ENCODE measurements around the gene CIP2A. TPM values are rescaled to one million over a fixed set of nuclear protein-coding genes. Genes with fewer than 3 reads are reported as not detected.

Gene CIP2A
- total and polyA plus RNA-seq, 2 experiments from 2014 or later: 10.5 to 13.9 TPM

DNA sequence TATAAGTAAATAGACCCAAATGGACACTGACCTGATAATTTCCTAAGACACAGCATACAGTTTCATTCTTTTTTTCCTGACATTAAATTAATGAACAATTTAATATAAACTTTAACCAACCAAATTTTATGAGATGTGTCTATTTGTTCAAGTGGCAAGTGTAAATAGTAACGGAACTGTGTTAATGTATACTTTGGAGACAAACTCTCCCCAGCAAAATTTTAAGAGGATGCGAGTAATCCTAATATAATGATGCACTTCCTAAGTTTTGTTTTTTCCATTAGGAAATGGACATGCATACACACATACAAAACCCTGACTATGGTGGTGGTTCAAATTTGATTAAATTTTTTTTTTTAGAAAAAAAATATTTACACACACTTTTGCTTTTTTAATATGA, 40.4 kb downstream of the CIP2A start:
- Histone ChIP-seq H2AFZ (no peak overlapping the region), H3K4me3 (no peak overlapping the region), H3K9ac (no peak overlapping the region), H3K27me3 (replicated peaks; ENCODE audit: insufficient read depth) (no peaks in the 10 kb centered on the region), H3K4me2 (ENCODE audit: unreplicated experiment) (no peak overlapping the region), H3K4me1 (ENCODE audit: insufficient read depth) (peaks cover 8% of the 10 kb centered on the region), H3K9me3 (ENCODE audit: low read depth) (no peaks in the 10 kb centered on the region), H3K9me2 (ENCODE audit: insufficient read depth) (no peaks in the 10 kb centered on the region), H3K36me3 (ENCODE audit: low read depth) (no peaks in the 10 kb centered on the region), H3F3A (ENCODE audit: insufficient read depth) (no peaks in the 10 kb centered on the region), H3K79me2 (ENCODE audit: insufficient read depth) (no peaks in the 10 kb centered on the region), H3K27ac (no peak overlapping the region), H4K20me1 (ENCODE audit: insufficient read depth) (no peaks in the 10 kb centered on the region)
- no peak for DNase-seq
- WGBS, 2 experiments (ENCODE audit: low coverage in 1 of 2, low lambda C conversion rate in 2 of 2, missing lambda C conversion rate in 2 of 2): 95 to 96% methylated on average over 2 of the region's 2 CpGs
- no peak for TF ChIP-seq EZH2phosphoT487 (IDR thresholded peaks at IDR 0.05; ENCODE audit: insufficient read depth, low read depth)
- no peak for TF ChIP-seq EZH2 (IDR thresholded peaks at IDR 0.05; ENCODE audit: insufficient read depth, poor library complexity, severe bottlenecking)
- in situ Hi-C loops (cut with MboI): no loop called here

DNA sequence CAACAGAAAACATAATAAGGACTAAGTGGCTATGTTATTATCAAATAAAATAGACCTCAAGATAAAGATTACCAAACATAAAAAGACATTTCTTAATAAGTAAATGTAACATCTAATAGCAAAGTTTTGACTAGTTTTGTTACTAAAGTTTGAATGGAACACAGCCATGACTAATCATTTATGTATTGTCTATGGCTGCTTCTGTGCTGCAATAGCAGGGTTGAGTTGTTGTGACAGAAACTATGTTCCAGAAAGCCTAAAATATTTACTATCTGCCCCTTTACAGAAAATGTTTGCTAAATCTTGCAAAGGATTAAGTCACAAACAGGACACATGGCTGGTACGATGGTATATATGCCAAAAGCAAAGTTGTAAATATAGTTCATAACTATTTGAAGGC, 40.9 kb downstream of the CIP2A start:
- no peaks in the 10 kb centered on the region for H3K9me3 ChIP-seq (ENCODE audit: low read depth)
- TF ChIP-seq EZH2phosphoT487 (IDR thresholded peaks at IDR 0.05; ENCODE audit: insufficient read depth, low read depth) (no peak), EZH2 (IDR thresholded peaks at IDR 0.05; ENCODE audit: insufficient read depth, poor library complexity, severe bottlenecking) (no peak)
- no peak overlapping the region for H3K4me3 ChIP-seq
- no peak overlapping the region for H3K9ac ChIP-seq
- peak; percentile 54 for DNase-seq
- in situ Hi-C loops (cut with MboI): no loop called here
- WGBS, 2 experiments (ENCODE audit: low coverage in 1 of 2, low lambda C conversion rate in 2 of 2, missing lambda C conversion rate in 2 of 2): 100% methylated on average over 1 of the region's 1 CpG
- H3K27me3 ChIP-seq (replicated peaks; ENCODE audit: insufficient read depth): no peaks in the 10 kb centered on the region
- H3K79me2 ChIP-seq (ENCODE audit: insufficient read depth): no peaks in the 10 kb centered on the region
- no peak overlapping the region for H3K27ac ChIP-seq
- no peaks in the 10 kb centered on the region for H4K20me1 ChIP-seq (ENCODE audit: insufficient read depth)
- H3K4me2 ChIP-seq (ENCODE audit: unreplicated experiment): no peak overlapping the region
- H3K9me2 ChIP-seq (ENCODE audit: insufficient read depth): no peaks in the 10 kb centered on the region
- no peaks in the 10 kb centered on the region for H3K36me3 ChIP-seq (ENCODE audit: low read depth)
- H3K4me1 ChIP-seq (ENCODE audit: insufficient read depth): peaks cover 8% of the 10 kb centered on the region
- no peaks in the 10 kb centered on the region for H3F3A ChIP-seq (ENCODE audit: insufficient read depth)
- H2AFZ ChIP-seq: no peak overlapping the region

DNA sequence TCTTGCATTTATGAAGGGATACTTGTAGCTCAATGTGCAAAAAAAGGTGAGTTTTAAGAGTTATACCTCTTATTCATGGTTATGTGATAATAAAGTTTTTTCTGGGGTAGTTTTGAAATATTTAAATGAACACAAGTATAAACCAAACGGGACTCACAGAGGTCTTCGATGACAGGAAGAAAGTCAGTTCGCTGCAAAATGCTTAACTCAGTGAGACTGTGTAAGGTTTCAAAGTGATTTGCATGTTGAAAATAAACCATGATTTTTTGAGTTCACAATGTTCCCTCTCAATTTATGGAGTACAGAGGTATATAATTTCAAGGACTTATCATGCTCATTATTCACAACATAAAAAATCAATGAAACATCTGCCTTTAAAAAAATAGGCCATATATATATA, 42.5 kb downstream of the CIP2A start:
- no peak for DNase-seq
- H4K20me1 ChIP-seq (ENCODE audit: insufficient read depth): no peaks in the 10 kb centered on the region
- no peak for TF ChIP-seq EZH2phosphoT487 (IDR thresholded peaks at IDR 0.05; ENCODE audit: insufficient read depth, low read depth)
- TF ChIP-seq EZH2 (IDR thresholded peaks at IDR 0.05; ENCODE audit: insufficient read depth, poor library complexity, severe bottlenecking): no peak
- H3K4me3 ChIP-seq: no peak overlapping the region
- no peak overlapping the region for H3K27ac ChIP-seq
- H3K79me2 ChIP-seq (ENCODE audit: insufficient read depth): no peaks in the 10 kb centered on the region
- H3K27me3 ChIP-seq (replicated peaks; ENCODE audit: insufficient read depth): no peaks in the 10 kb centered on the region
- no peaks in the 10 kb centered on the region for H3K9me2 ChIP-seq (ENCODE audit: insufficient read depth)
- H3K4me1 ChIP-seq (ENCODE audit: insufficient read depth): no peaks in the 10 kb centered on the region; the same call in 1 of the 2 replicates
- H3K36me3 ChIP-seq (ENCODE audit: low read depth): no peaks in the 10 kb centered on the region
- no peak overlapping the region for H3K9ac ChIP-seq
- 96 to 99% methylated on average over 3 of the region's 3 CpGs for WGBS, 2 experiments (ENCODE audit: low coverage in 1 of 2, low lambda C conversion rate in 2 of 2, missing lambda C conversion rate in 2 of 2)
- H2AFZ ChIP-seq: no peak overlapping the region
- H3F3A ChIP-seq (ENCODE audit: insufficient read depth): no peaks in the 10 kb centered on the region
- no peak overlapping the region for H3K4me2 ChIP-seq (ENCODE audit: unreplicated experiment)
- H3K9me3 ChIP-seq (ENCODE audit: low read depth): no peaks in the 10 kb centered on the region
- in situ Hi-C loops (cut with MboI): no loop called here

DNA sequence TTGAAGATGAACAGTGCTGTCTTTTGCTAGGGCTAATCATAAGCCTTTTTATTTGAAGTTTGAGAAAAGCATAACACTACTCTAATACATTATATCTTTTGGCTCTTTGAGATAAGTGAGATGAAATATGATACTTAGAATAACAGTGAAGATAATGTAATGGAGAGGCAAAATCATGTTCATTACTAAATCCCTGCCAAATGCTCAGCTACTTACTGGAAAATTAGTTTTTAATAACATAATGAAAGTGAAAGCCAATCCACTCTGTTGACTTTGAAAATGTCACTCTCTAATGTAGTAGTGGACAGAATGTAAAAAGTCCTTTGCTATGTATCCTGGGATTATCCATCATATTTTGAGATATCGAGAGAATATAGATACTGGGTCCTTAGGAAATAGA, 43.0 kb downstream of the CIP2A start:
- H3K27ac ChIP-seq: no peak overlapping the region
- H3K4me3 ChIP-seq: no peak overlapping the region
- no peaks in the 10 kb centered on the region for H3K9me3 ChIP-seq (ENCODE audit: low read depth)
- no peaks in the 10 kb centered on the region for H4K20me1 ChIP-seq (ENCODE audit: insufficient read depth)
- no peaks in the 10 kb centered on the region for H3K4me1 ChIP-seq (ENCODE audit: insufficient read depth)
- no peak overlapping the region for H3K4me2 ChIP-seq (ENCODE audit: unreplicated experiment)
- TF ChIP-seq EZH2 (IDR thresholded peaks at IDR 0.05; ENCODE audit: insufficient read depth, poor library complexity, severe bottlenecking) (no peak), EZH2phosphoT487 (IDR thresholded peaks at IDR 0.05; ENCODE audit: insufficient read depth, low read depth) (no peak)
- DNase-seq: no peak
- H3F3A ChIP-seq (ENCODE audit: insufficient read depth): no peaks in the 10 kb centered on the region
- H3K79me2 ChIP-seq (ENCODE audit: insufficient read depth): no peaks in the 10 kb centered on the region
- no peaks in the 10 kb centered on the region for H3K36me3 ChIP-seq (ENCODE audit: low read depth)
- no peak overlapping the region for H3K9ac ChIP-seq
- H3K9me2 ChIP-seq (ENCODE audit: insufficient read depth): no peaks in the 10 kb centered on the region
- WGBS, 2 experiments (ENCODE audit: low coverage in 1 of 2, low lambda C conversion rate in 2 of 2, missing lambda C conversion rate in 2 of 2): 96 to 97% methylated on average over 1 of the region's 1 CpG
- peak overlapping the region; percentile 22; the same call in 1 of the 2 replicates for H2AFZ ChIP-seq
- H3K27me3 ChIP-seq (replicated peaks; ENCODE audit: insufficient read depth): no peaks in the 10 kb centered on the region
- in situ Hi-C loops (cut with MboI): no loop called here

DNA sequence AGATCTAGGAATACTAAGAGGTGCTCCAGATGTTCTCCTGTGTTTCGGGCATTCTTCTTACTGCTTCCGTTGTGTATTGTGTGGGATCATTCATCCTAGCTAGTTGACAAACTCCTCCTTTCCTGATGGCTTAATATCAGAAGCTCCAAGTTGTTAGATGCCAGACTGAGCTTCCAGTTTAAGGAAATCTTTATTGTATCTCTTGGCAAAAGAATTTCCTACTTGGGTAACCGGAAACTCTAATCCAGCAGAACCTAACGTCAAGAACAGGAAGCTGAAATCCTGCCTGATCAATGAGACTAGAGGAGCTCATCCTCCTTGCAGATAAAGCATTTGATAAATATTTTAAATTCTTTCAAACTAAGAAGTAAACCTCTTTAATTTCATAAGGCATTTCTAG, 51.2 kb downstream of the CIP2A start:
- no peaks in the 10 kb centered on the region for H3K36me3 ChIP-seq (ENCODE audit: low read depth)
- H3K27me3 ChIP-seq (replicated peaks; ENCODE audit: insufficient read depth): no peaks in the 10 kb centered on the region
- no peak overlapping the region for H2AFZ ChIP-seq
- no peaks in the 10 kb centered on the region for H3K79me2 ChIP-seq (ENCODE audit: insufficient read depth)
- WGBS, 2 experiments (ENCODE audit: low coverage in 1 of 2, low lambda C conversion rate in 2 of 2, missing lambda C conversion rate in 2 of 2): 66 to 70% methylated on average over 4 of the region's 4 CpGs
- H3K4me1 ChIP-seq (ENCODE audit: insufficient read depth): no peaks in the 10 kb centered on the region
- H3K9me2 ChIP-seq (ENCODE audit: insufficient read depth): no peaks in the 10 kb centered on the region
- no peak overlapping the region for H3K4me2 ChIP-seq (ENCODE audit: unreplicated experiment)
- H3K4me3 ChIP-seq: no peak overlapping the region
- DNase-seq: no peak
- no peaks in the 10 kb centered on the region for H3K9me3 ChIP-seq (ENCODE audit: low read depth)
- H3K27ac ChIP-seq: no peak overlapping the region
- TF ChIP-seq EZH2 (IDR thresholded peaks at IDR 0.05; ENCODE audit: insufficient read depth, poor library complexity, severe bottlenecking) (no peak), EZH2phosphoT487 (IDR thresholded peaks at IDR 0.05; ENCODE audit: insufficient read depth, low read depth) (no peak)
- H4K20me1 ChIP-seq (ENCODE audit: insufficient read depth): no peaks in the 10 kb centered on the region
- in situ Hi-C loops (cut with MboI): no loop called here
- H3K9ac ChIP-seq: no peak overlapping the region
- no peaks in the 10 kb centered on the region for H3F3A ChIP-seq (ENCODE audit: insufficient read depth)
